HS-27A (cell line): ENCODE results near the gene ADARB1.

ENCODE experiments used
- DNase-seq: peaks from one replicate; pipeline ENCODE4 v3.0.0-alpha.2; 2012; ENCODE audit warnings: low read depth, missing footprints

ADARB1 gene

DNA sequence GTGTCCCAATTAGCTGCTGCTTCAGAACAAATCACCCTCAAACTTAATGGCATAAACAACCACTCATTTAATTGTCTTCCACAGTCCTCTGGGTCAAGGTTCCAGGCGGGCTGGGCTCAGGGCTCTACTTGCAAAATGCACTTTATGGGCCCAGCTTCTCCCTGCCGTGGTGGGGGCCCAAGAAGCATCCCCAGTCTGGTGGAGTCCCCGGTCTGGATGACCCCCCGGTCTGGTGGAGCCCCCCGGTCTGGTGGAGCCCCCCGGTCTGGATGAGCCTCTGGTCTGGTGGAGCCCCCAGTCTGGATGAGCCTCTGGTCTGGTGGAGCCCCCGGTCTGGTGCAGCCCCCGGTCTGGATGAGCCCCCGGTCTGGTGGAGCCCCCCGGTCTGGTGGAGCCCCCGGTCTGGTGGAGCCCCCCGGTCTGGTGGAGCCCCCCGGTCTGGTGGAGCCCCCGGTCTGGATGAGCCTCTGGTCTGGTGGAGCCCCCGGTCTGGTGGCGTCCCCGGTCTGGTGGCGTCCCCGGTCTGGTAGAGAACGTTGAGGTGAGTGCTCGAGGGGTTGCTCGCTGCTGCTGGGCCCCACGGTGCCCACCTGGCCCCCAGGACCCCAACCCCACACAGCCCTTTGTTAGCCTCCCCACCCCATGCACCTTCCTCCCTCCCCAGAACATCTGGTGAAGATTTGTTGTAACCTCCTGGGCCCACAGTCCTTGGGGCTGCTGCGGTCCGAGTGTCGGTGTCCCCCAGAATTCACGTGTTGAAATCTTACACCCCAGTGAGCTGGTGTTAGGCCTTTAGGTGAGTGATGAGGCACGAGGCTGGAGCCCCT, 179.5 kb downstream of the ADARB1 start:
- no peak for DNase-seq

DNA sequence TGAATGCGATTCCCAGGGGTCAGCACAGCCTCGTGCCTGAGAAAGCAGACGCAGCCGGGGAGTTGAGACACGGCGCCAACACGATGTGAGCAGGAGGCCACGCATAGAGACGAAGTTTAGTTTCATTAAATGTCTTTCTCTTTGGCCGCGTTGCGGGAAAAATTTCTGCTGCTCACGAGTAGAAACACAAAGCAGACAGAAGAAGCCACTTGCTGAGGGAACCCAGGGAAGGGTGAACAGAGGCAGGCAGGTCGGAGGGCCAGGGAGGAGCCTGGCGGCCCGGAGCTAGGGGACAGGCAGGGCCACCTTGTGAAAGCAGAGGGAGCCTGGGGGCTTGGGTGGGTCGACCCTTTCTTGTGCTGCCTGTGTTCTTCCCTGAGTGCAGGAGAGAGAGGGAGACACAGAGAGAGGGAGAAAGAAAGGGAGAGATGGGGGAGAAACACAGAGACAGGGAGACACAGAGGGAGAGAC, 180.1 kb downstream of the ADARB1 start:
- DNase-seq, result no peak

DNA sequence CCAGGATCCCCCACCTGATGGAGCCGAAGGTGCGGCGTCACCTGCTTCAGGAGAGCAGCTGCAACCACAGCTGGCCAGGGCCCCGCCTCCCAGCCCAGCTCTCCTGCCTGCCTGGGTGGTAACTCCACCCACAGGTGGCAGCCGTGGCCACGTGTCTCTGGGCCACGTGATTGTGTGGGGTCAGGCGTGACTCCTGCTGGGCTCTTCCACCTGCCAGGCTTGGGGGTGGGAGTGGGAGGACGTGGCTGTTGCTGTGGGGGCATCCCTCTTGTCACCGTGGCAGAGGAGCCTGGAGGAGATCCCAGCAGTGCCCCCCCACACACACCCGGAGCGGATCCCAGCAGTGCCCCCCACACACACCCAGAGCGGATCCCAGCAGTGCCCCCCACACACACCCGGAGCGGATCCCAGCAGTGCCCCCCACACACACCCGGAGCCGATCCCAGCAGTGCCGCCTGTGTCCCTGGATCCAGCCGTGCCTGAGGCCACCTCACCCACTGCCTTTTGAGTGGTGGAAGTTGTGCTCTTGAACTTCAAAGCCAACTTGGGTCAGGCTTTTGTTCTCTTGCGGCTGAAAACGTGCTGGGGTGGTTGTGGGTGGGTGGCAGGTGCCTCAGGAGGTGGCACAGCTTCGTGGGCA, 181.1 kb downstream of the ADARB1 start:
- DNase-seq, result no peak

DNA sequence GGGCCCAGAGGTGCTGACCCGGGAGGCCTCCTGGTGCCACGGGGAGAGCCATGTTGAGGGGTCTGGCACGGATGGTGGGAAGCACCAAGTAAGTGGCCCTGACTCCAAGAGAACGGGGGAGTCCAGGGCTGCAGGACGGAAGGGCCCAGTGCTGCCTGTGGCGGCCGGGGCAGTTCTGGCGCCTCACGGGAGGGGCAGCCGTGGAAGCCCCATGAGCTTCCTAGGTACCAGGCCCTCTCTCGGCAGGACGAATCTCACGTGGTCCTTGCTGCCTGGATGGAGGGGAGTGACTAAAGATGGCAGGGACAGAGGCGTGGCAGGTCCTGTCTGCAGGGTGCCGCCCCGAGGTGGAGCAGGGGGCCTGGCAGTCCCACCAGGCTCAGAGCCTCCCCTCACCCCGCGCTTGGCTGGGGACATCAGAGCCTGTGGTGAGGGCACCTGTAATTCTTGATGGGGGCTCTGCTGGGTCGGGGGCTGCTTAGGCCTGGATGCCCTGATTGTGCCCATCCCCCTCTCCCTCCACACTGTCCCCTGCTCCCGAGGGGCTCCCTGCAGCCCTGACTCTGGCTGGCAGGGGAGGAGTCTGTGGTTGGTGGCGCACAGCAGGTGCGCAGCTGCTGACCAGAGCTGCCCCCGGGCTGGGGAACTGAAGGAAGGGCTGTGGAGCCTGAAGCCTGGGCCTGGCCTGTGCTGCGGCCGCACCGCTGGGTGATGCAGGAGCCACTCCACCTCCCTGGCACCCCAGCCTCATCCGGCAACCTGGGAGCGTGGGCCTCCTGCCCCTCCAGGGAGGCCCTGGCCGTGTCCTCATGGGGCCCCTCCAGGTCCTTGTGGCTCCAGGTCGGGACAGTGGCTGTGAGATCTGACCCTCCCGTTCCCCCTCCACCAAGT, 181.9 kb downstream of the ADARB1 start:
- DNase-seq, result no peak

DNA sequence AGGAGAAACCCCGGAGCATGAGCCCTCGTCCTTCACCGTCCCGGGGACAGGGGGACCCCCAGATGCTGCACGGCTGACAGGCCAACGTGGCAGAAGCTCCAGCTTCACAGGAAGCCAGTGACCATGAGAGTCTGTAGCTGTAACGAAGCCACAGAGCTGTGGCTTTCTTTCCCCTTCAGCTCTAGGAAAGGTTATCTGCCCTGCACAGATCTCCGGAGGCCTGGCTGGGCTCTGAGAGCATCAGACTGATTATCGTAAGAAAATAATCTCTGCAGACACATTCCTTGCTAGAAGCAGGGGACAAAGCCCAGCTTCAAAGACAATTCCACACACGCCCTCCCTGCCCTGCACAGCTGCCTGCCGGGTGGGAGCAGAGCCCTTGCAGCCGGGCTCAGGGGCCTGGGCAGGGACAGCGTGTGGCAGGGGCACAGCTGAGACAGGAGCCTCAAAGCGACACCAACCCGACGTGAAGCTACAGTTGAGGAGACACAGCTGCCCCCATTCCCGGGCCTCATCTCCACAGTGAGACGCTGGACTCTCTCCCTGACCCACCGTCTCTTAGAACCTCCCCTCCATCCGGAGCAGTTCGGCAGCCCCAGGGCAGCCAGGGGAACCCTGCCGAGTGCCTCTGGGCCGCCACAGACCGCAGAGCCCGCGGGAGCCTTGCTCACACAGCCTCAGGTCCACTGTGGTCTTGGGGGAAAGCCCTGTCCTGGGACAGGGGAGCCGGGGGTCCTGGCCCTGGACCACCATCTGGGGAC, 182.7 kb downstream of the ADARB1 start:
- DNase-seq, result no peak

DNA sequence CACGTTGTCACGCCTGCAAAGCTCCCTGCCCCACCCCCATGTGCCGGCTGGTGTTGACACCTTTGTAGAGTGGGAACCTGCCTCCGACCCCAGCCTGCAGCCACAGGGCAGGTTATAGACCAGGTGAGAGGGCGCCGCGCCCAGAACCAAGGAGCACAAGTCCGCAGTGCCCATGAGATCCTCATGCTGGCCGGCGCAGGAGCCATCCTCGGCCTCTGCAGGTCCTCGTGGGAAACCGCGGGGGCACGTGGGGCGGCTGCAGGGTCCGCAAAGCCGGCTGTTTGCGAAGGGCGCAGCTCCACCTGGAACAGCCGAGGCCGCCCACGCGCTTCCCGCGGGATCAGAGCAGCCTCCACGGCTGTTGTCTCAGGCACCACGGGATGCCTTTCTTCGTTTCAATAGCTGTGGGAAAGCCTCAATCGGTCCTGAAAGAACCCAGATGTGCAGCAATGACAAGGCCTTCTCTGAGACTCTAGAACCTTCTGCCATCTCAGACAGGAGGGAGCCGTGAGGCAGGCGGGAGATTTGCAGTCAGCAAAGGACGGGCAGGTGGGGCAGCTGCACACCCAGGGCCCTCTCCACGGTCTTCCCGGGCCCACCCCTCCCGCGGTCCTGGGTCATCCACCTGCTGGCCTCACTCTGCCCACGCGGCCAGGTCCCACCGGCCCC, 183.4 kb downstream of the ADARB1 start:
- DNase-seq, result no peak

DNA sequence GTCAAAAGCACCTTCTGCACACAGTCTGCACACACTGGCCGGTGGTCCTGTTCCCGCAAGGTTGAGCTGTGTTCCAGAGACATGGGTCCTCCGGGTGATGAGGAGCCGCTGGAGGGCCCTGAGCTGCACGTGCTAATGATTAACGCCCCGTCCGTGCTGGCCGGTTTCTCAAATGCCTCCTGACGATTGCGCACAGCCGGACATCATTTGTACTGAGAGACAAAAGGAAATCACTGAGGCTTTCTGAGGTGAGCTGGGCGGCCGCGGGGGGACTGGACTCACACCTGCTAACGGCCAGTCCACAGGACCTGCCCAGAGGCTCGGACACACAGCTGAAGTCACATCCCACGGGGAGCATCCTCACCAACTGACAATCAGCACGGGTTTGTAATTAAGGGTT, 184.1 kb downstream of the ADARB1 start:
- no peak for DNase-seq

DNA sequence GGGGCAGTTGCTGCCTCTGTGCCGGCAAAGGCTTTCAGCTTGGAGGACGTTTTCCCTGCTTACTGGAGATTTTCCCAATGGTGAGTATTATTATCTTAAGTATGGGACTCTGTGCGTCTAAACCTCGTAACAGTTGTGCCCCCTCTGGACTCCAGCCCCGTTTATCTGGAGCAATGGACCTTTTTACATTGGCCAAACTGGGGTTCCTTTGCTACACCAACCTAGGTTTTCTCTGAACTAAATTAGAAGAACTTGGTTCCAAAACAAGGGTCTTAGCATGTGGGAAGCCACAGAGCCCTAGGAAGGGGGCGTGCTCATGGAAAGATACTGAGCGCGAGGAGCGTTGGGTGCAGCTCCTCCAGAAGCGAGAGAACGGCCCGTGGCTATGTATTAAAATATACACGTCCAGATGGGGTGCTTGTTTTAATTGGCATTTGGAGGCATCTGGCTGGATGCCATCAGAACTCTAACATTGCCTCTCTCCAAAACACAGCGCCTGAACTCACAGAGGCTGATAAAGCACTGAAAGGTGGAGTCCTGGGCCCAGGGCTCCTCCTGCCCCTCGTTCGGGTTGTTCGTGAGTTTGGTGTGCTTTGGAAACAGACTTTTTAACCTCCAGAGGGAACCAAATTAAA, 184.9 kb downstream of the ADARB1 start:
- no peak for DNase-seq

DNA sequence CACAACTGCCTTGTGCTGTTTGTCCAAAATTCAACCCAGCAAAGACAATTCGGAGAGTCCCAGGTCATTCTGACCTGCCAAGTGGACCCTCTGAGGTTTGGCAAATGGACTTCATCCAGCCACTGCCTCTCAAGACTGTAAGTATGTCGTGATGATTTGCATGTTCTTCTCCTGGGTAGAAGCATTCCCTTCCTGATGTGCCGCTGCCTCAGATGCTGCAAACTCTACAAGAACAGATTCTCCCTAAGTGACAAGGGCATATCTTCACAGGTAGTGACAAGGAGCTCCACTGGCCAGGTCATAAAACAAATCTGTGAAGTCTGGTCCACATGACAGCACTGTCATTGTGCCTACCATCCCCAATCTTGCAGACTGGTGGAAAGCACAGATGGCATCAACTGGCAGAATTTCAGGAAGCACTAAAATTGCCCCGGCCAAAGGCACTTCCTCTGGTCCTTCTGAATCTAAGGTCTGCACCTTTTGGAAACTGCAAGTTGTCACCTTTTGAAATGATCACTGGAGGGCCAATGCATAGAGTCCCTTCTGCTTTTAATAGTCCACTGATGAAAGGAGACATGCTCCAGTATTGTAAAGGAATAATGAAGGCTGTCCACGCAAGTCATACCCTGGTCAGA, 185.9 kb downstream of the ADARB1 start:
- DNase-seq, result no peak

DNA sequence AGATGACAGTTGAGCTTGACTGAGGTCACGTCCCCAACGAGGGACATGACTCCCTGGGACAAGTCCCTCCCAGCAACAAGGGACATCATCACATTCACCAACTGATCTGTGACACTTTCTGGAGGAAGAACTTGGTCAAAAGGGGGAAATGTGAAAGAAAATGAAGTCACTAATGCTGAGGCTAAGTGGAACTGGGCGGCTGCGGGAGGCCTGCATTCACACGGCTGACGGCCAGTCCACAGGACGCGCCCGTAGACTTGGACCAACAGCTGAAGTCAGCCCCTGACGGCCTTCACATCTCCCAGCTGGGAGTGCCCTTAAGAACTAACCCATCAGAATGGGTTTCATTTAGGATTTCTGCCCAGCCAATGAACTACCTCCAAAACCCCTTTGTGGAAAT, 186.7 kb downstream of the ADARB1 start:
- DNase-seq, result no peak

DNA sequence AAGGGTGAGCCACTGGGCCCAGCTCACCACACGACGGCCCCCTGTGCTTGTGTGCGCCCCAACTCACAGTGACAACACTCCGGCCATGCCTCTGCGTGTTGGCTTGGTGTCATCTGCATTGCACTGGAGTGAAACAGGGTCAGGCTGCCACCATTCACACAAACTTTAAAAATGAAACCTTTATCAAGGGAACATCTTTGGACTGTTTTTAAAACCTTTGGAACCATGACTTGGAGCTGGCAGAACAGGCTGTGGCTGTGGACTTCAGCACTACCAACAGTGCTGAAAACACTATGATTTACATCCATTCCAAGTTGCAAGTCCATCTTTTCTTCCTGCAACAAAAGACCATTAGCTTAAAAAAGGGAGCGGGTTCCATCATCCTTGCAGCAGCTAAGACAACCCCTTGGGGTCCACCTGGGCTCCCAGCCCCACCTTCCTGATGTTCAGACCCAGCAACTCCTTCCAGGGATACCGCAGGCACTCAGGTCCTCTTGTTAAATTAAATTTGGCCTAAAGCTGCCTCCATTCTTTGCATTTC, 187.7 kb downstream of the ADARB1 start:
- no peak for DNase-seq

DNA sequence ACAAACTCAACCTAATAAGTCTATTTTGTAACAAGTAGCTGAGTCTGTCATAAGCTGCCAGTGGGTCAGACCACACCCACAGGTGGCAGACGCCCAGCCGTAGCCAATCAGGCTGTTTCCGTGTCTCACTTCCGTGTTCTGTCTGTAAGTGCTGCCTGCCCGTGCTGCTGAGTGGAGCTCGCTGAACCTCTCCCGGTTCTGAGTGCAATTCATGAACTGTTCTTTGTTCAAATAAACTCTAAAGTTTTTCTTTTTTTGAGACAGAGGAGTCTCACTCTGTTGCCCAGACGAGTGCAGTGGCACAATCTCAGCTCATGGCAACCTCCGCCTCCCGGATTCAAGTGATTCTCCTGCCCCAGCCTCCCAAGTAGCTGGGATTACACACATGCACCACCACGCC, 188.2 kb downstream of the ADARB1 start:
- DNase-seq, result no peak

DNA sequence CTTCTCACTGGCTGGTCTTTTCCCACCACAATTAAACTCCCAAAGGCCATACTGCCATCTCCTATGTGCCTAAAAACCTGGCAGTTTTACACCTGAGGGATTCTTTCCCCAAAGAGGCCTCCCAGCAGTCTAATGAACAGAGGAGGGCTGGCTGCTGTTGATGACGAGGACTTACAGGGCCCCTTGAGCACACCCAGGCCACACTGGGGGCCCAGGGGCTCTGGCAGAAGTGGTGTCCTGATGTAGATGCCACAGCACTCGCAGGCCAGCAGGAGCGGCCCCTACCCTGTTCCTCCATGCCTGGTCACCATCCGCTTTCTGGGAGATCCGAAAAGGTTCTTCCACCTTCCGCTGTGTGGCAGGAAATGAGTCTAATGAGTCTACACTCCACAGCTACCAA, 189.2 kb downstream of the ADARB1 start:
- no peak for DNase-seq

DNA sequence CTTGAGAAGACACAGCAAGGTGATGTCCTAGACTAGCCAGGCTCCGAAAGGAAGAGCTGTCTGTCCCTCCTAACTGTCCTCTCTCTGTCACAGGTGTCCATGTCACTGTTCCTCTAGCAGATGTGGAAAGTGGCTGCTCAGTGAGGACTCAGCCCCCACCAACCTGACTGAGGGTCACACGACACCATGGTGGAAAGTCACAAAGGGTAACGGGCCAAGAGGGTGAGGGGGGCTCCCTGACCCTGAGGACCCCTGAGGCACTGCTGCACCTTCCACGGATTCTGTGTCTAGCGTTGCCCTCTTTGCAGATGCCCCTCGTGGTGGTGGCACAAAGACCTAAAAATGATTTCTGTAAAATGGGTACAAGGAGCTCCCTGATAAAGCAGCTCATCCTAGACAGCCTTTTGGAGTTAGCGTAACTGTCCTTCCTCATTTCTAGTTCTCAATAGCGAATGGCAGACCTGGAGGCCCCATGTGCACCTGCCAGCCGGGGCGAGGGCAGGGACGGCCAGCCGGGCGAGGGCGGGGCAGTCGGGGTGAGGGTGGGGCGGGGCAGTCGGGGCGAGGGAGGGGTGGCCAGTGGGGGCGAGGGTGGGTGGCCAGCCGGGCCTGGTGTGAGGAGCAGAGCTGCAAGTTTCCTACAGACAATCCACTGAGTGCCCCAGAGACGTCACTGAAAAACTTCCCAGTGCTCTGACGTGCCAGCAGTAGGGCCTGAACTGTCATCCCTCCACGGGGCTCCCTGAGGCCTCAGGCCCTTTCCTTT, 189.9 kb downstream of the ADARB1 start:
- no peak for DNase-seq

DNA sequence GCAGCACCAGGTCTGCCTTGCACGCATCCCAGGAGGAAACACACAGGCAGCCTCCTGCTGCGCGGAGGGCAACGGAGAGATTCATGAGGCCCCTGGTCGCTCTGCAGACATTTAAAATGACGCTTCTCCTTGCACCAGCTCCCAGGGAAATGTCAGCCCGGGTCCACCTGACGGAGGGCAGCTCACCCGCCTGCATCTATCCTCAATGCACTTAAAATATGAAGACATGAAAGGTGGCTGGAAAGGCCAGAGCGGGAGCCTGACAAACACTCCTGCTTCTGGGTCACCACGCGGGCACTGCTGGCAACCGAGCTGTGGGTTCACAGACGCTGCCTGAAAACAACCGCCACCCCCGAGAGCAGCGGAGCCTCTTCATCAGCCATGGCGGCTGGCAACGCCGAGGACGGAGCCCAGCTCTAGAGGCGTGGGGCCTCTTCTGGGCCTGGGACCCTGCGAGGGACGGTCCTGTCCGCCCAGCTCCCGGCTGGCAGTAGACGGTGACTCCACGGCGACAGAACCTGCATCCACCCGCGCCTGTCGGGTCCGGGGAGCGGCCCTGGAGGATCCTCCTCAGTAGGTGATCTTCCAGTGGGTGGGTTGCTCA, 190.6 kb downstream of the ADARB1 start:
- DNase-seq, result no peak

DNA sequence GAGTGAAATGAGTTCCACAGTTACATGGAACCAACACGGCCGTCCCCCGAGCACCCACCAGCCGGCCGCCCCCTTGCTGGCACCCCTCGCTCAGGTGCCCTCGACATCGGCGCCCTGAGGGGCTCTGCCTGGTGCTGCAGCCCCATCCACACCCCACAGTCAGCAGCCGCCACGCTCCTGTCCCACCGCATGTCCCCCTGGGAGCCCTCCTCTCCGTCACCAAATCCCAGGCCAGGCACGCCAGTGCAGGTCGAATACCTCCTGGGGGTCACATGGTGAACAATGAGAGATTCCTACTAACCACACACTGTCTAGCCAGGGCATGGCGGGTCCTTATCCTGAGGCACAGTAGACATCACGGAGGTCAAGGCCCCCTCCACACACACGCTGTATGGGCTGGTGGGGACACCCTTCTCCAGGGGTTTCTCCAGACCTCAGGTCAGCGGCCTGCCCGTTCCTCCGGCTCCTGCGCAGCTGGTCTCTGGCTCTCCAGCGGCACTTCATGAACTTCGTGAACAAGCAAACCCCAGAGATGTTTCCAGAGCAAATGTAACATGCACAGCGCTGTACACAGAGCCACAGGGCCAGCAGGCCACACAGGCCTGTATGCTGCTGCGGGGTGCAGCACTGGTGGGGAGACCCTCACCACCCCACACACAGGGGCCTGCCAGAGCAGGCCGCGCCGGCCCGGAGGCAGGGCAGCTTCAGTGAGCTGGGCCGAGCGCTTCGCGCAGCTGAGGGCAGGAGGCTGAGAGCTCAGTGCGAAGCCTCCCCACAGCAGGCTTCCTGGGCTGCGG, 191.5 kb downstream of the ADARB1 start:
- no peak for DNase-seq

DNA sequence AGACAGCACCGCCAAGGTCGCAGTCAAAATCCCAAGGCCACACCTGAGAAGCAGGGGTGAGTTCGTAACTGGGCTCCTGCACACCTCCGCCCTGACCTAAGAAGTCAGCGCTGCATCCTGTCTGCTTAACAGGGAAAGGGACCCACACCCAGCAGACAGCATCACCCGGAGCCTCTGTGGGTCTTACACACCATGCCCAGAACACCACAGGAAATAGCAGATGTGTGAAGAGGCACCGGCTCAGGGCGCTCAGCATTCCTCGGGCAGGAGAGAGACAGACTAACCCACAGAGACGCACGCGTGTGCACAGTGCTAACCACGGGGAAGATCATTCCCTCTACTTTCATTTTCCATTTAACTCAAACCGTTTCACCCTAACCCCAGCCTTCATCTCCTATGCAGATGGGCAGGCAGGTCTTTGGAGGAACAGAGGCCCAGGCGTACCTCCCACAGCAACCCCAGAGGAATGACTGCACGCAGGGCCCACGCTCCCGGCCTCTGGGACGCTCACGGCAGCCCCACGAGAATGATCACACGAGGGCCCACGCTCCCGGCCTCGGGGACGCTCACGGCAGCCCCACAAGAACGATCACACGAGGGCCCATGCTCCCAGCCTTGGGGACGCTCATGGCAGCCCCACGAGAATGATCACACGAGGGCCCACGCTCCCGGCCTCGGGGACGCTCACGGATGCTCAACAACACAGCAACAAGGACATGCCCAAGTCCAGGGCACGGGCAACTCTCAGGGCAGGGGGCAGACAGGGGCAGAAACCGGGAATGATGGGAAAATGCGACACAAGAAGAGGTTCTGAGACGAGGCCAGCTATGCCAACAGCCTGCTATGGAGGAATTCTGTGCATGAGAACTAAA, 192.4 kb downstream of the ADARB1 start:
- DNase-seq, result no peak
